Cardiac muscle cell (in vitro differentiated cells and primary cell): ENCODE data around the gene HSPH1. TPM values are rescaled to one million over a fixed set of nuclear protein-coding genes. Genes with fewer than 3 reads are reported as not detected.

Experiments
- DNase-seq, 2 donors: peaks; one replicate each; pipeline versions ENCODE4 v3.0.0 to v3.0.0-alpha.2; 2010 to 2017; ENCODE audit warnings: low read depth in 1 of 2, low spot score in 1 of 2
- H3K27ac ChIP-seq: fragments of 200-600 bp; sonication (generic); 2 replicates; pipeline ENCODE4 v1.5.1; 2016
- H3K27me3 ChIP-seq: fragments of 200-600 bp; sonication (generic); 2 replicates; pipeline ENCODE4 v1.6.0; 2016; ENCODE audit warnings: control low read depth
- H3K36me3 ChIP-seq: fragments of 200-600 bp; sonication (generic); 2 replicates; pipeline ENCODE4 v1.5.1; 2016; ENCODE audit warnings: control low read depth
- H3K4me1 ChIP-seq: fragments of 200-600 bp; sonication (generic); 2 replicates; pipeline ENCODE4 v1.8.1; 2017; ENCODE audit warnings: low read depth, mild to moderate bottlenecking, mixed run types
- H3K4me3 ChIP-seq: fragments of 200-600 bp; sonication (generic); 2 replicates; pipeline ENCODE4 v1.5.1; 2016; ENCODE audit warnings: mild to moderate bottlenecking
- H3K9me3 ChIP-seq: fragments of 200-600 bp; sonication (generic); 2 replicates; pipeline ENCODE4 v1.5.1; 2017; ENCODE audit warnings: low read depth, mild to moderate bottlenecking, control low read depth
- polyA plus RNA-seq: library from polyadenylated mRNA; unstranded; fragments of >200 nt; fragmentation: Nextera tagmentation; extraction: Ambion mirVana; gene quantifications from 2 replicates; pipeline ENCODE4 v1.2.1, GENCODE V29; 2016
- total RNA-seq: library from RNA; depleted of rRNA; stranded (reverse); fragments of >200 nt; gene quantifications from 2 replicates; pipeline ENCODE4 v1.2.3, GENCODE V29; 2016
- TF ChIP-seq, protein P1 (sequence below): IDR thresholded peaks from 2 replicates; pipeline ENCODE4 v1.5.1; 2012; ENCODE audit warnings: low read depth, mild to moderate bottlenecking, low read length

HSPH1 gene
- total and polyA plus RNA-seq, 2 experiments from 2014 or later = 25.8 to 50.8 TPM

DNA sequence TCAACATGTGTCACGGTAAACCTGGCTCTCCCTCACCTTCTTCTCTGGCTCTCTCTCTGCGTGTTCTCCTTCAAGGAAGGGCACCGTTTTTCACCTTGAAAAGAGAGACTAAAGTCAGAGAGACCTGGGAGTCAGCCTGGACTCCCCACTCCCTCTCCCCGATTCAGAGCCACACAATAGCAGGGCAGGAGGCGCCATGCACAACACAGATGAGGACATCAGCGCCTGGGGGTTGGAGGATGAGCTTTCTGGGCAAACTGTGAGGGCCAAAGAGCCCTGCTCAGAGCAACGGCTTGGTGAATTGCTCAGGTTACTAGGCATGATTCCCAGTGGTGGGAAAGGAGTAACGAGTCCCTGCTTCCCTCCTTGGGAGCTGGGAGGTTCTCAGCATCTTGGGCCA lies 32.3 kb downstream of the HSPH1 start:
- Histone ChIP-seq H3K4me3 (no peak overlapping the region), H3K4me1 (no peaks in the 10 kb centered on the region), H3K36me3 (no peaks in the 10 kb centered on the region), H3K9me3 (no peaks in the 10 kb centered on the region), H3K27ac (no peak overlapping the region), H3K27me3 (peaks cover 4% of the 10 kb centered on the region)
- TF ChIP-seq, protein P1, sequence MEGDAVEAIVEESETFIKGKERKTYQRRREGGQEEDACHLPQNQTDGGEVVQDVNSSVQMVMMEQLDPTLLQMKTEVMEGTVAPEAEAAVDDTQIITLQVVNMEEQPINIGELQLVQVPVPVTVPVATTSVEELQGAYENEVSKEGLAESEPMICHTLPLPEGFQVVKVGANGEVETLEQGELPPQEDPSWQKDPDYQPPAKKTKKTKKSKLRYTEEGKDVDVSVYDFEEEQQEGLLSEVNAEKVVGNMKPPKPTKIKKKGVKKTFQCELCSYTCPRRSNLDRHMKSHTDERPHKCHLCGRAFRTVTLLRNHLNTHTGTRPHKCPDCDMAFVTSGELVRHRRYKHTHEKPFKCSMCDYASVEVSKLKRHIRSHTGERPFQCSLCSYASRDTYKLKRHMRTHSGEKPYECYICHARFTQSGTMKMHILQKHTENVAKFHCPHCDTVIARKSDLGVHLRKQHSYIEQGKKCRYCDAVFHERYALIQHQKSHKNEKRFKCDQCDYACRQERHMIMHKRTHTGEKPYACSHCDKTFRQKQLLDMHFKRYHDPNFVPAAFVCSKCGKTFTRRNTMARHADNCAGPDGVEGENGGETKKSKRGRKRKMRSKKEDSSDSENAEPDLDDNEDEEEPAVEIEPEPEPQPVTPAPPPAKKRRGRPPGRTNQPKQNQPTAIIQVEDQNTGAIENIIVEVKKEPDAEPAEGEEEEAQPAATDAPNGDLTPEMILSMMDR = no peak
- no peak for DNase-seq

DNA sequence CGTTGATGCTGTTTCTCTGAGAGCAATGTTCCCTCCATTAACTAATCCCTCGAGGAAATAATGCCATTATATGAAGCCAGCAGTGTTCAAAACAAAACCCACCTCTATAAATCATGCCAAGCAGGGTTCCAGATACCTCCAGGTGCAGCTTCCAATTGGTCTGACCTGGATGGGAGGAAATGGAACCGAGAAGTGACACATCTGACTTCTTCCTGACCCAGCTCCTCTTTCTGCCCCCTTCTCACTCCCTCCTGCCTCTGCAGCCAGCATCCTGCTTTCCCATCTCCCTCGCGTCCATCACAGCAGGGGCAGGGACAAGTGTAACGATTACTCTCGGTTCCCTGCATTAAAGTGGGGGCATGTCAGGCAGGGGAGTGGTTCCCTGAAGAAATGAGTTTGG lies 37.5 kb downstream of the HSPH1 start:
- TF ChIP-seq, protein P1 = no peak
- no peak for DNase-seq
- no peak overlapping the region for H3K27ac ChIP-seq
- H3K4me1 ChIP-seq = no peaks in the 10 kb centered on the region
- H3K27me3 ChIP-seq = peaks cover 8% of the 10 kb centered on the region
- H3K9me3 ChIP-seq = no peaks in the 10 kb centered on the region
- H3K36me3 ChIP-seq = no peaks in the 10 kb centered on the region
- H3K4me3 ChIP-seq = no peak overlapping the region

DNA sequence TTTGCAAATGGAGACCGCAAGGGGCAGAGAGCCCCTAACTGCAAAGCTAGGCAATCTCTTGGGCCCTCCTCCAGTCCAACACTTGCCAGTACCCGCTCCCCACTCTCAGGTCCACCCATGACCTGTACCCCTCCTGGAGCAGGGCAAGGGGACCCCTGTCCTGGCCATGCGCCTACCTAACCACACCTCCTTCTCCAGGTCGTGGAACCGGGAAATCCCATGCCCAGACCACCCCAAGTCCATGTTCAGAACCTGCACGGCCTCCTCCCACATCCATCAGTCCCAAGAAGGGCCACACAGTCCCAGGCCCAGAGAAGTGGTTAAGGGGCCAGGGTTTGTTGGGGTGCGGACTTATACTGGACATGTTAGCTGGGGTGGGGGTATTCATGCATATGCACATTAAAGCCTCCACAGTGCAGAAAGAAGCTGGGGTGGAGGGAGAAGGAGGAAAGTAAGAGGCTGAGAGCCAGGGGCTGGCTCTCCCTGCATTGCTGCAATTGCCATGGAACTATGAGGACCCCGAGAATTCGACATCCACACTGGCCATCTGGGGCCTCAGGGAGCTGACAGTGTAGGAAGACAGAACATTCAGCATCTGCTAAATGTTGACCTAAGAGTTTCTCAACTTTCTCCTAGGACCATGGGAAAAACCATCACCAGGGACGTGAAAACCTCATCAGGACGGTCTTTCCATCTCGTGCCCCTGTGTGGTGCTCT lies 39.0 kb downstream of the HSPH1 start:
- no peak for DNase-seq

GRCh38 chr13:31122143-31122542 lies 39.6 kb downstream of the HSPH1 start:
- Histone ChIP-seq H3K27me3 (peaks cover 8% of the 10 kb centered on the region), H3K4me3 (no peak overlapping the region), H3K9me3 (no peaks in the 10 kb centered on the region), H3K4me1 (no peaks in the 10 kb centered on the region), H3K36me3 (no peaks in the 10 kb centered on the region), H3K27ac (no peak overlapping the region)
- TF ChIP-seq, protein P1 = no peak
- DNase-seq = no peak

More for the DNA sequence above, 39.0 kb downstream of the HSPH1 start:
- Histone ChIP-seq H3K36me3 (no peaks in the 10 kb centered on the region), H3K9me3 (no peaks in the 10 kb centered on the region), H3K27ac (no peak overlapping the region), H3K27me3 (peaks cover 8% of the 10 kb centered on the region), H3K4me3 (no peak overlapping the region), H3K4me1 (no peaks in the 10 kb centered on the region)
- TF ChIP-seq, protein P1 = no peak

- TF ChIP-seq, protein P1 = no peak
- DNase-seq = peak in 1 of 2 donors; percentile 77
Measured at GRCh38 chr13:31121379-31122140, 40.1 kb downstream of the HSPH1 start.

More at GRCh38 chr13:31121379-31122140, 40.1 kb downstream of the HSPH1 start:
- no peaks in the 10 kb centered on the region for H3K4me1 ChIP-seq
- no peaks in the 10 kb centered on the region for H3K36me3 ChIP-seq
- peaks cover 8% of the 10 kb centered on the region for H3K27me3 ChIP-seq
- no peak overlapping the region for H3K4me3 ChIP-seq
- H3K9me3 ChIP-seq = no peaks in the 10 kb centered on the region
- no peak overlapping the region for H3K27ac ChIP-seq
